GM21381 (cell line): ENCODE measurements around the gene PDCD1LG2.
"Not testable (repeated sequence)": the region's sequence is repeated elsewhere in the genome, so short reads cannot be mapped to it uniquely, and the experiment has no call there.

ENCODE experiments used
- ATAC-seq: cut with Tn5 transposase; IDR thresholded peaks from one replicate; pipeline ENCODE4 v1.9.1; 2021; ENCODE audit warnings: mild to moderate bottlenecking, moderate library complexity; ENCODE audit not compliant: unreplicated experiment

PDCD1LG2 gene

GRCh38 chr9:5563417-5563815 lies 53.1 kb downstream of the PDCD1LG2 start:
- ATAC-seq, result no peak

GRCh38 chr9:5563886-5564285 lies 53.6 kb downstream of the PDCD1LG2 start:
- no peak for ATAC-seq

GRCh38 chr9:5566054-5566618 lies 55.8 kb downstream of the PDCD1LG2 start:
- ATAC-seq, result peak; percentile 58

- no peak for ATAC-seq
Observed at GRCh38 chr9:5568868-5569267, 58.5 kb downstream of the PDCD1LG2 start.

GRCh38 chr9:5569409-5569808 lies 59.1 kb downstream of the PDCD1LG2 start:
- ATAC-seq, result no peak

- no peak for ATAC-seq
Observed at GRCh38 chr9:5569891-5570290, 59.6 kb downstream of the PDCD1LG2 start.

- ATAC-seq, result no peak
Observed at GRCh38 chr9:5571629-5572232, 61.4 kb downstream of the PDCD1LG2 start.

GRCh38 chr9:5574097-5574496 lies 63.8 kb downstream of the PDCD1LG2 start:
- no peak for ATAC-seq

- no peak for ATAC-seq
Observed at GRCh38 chr9:5575000-5575399, 64.7 kb downstream of the PDCD1LG2 start.

- ATAC-seq, result no peak
Observed at GRCh38 chr9:5577225-5577624, 66.9 kb downstream of the PDCD1LG2 start.

- no peak for ATAC-seq
Observed at GRCh38 chr9:5578018-5578697, 67.8 kb downstream of the PDCD1LG2 start.

GRCh38 chr9:5578698-5579085 lies 68.4 kb downstream of the PDCD1LG2 start:
- no peak for ATAC-seq

- no peak for ATAC-seq
Observed at GRCh38 chr9:5579881-5580280, 69.5 kb downstream of the PDCD1LG2 start.

GRCh38 chr9:5580650-5581049 lies 70.3 kb downstream of the PDCD1LG2 start:
- no peak for ATAC-seq

GRCh38 chr9:5581706-5582105 lies 71.4 kb downstream of the PDCD1LG2 start:
- ATAC-seq, result not testable (repeated sequence)

GRCh38 chr9:5582835-5583195 lies 72.5 kb downstream of the PDCD1LG2 start:
- peak; percentile 47 for ATAC-seq

- peak; percentile 34 for ATAC-seq
Observed at GRCh38 chr9:5586391-5586802, 76.1 kb downstream of the PDCD1LG2 start.

GRCh38 chr9:5587024-5587423 lies 76.7 kb downstream of the PDCD1LG2 start:
- no peak for ATAC-seq

- ATAC-seq, result no peak
Observed at GRCh38 chr9:5592231-5592630, 81.9 kb downstream of the PDCD1LG2 start.

GRCh38 chr9:5592904-5593303 lies 82.6 kb downstream of the PDCD1LG2 start:
- no peak for ATAC-seq

GRCh38 chr9:5593904-5594303 lies 83.6 kb downstream of the PDCD1LG2 start:
- ATAC-seq, result peak; percentile 53

GRCh38 chr9:5596173-5596572 lies 85.8 kb downstream of the PDCD1LG2 start:
- ATAC-seq, result no peak
